ENCODE results near the gene FBXL19.

The FBXL19 gene

DNA sequence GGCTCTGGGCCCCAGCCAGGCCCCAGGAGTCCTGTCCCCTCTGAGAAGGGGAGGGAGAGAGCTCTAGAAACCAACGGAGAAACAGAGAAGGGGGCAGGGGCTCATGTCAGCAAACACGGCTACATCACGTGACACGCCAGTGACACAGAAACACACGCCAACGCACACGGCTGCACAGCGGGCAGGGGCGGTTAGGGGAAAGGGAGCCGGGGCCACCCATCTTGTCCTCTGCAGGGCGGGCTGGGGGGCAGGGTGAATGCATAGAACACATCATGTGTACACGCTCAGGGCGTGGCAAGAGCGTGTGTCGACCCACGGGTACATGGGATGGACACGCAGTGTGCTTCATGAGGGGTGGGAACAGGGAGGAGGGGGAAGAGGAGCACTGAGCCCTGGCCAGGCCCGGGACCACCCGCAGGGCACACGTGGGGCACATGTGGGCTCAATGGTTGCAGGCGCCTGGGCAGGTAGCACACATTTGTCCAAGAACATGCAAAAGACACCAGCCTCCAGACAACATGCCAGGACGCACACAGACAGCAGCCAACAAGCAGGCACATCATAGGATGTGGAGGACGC lies 66.2 kb downstream of the FBXL19 start:
- no peak overlapping the region for H3K4me3 ChIP-seq (replicated peaks; ENCODE audit: low read depth, low read length)
- TF ChIP-seq, protein P1, sequence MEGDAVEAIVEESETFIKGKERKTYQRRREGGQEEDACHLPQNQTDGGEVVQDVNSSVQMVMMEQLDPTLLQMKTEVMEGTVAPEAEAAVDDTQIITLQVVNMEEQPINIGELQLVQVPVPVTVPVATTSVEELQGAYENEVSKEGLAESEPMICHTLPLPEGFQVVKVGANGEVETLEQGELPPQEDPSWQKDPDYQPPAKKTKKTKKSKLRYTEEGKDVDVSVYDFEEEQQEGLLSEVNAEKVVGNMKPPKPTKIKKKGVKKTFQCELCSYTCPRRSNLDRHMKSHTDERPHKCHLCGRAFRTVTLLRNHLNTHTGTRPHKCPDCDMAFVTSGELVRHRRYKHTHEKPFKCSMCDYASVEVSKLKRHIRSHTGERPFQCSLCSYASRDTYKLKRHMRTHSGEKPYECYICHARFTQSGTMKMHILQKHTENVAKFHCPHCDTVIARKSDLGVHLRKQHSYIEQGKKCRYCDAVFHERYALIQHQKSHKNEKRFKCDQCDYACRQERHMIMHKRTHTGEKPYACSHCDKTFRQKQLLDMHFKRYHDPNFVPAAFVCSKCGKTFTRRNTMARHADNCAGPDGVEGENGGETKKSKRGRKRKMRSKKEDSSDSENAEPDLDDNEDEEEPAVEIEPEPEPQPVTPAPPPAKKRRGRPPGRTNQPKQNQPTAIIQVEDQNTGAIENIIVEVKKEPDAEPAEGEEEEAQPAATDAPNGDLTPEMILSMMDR (IDR thresholded peaks at IDR 0.05; ENCODE audit: low read length, missing control alignments) = no peak
- DNase-seq (ENCODE audit: low read depth) = no peak

DNA sequence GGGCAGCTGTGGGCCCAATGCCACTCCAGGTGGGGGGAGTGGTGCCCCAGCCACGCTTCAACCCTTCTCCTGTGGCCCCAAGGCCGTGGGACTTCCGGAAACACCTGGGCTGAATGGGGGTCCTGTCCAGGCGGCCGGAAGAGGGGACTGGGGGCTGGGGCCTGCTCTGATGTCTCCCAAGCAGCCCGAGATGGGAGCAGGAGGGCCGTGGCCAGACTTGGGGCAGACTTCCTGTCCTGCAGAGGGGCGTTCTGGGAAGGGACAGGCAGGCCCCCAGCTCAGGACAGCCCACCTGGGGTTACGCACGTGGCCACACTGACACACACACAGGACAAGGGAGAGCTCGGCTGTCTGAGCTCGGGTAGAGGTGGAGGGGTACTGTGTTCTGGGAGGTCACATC lies 66.7 kb downstream of the FBXL19 start:
- no peak for DNase-seq (ENCODE audit: low read depth)
- no peak overlapping the region for H3K4me3 ChIP-seq (replicated peaks; ENCODE audit: low read depth, low read length)
- TF ChIP-seq, protein P1 (IDR thresholded peaks at IDR 0.05; ENCODE audit: low read length, missing control alignments) = no peak

DNA sequence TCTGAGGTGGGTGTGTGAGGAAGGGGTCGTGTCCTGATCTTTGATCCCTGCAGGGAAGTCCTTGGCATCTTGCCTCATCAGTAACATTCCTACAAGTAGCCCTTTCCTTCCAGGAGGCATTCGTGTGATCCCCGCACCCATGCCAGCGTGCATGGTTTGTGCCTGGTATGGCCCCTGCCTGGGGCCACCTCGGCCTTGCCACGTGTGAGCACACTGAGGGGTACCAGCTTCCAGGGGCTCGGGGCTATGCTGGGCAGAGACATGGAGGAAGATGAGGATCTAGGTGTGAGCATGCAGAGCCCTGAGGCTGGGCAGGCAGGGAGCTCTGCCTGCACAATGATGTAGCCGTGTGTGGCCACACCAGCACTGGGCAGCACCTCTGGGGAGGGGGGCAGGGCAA lies 67.7 kb downstream of the FBXL19 start:
- TF ChIP-seq, protein P1 (IDR thresholded peaks at IDR 0.05; ENCODE audit: low read length, missing control alignments) = no peak
- H3K4me3 ChIP-seq (replicated peaks; ENCODE audit: low read depth, low read length) = no peak overlapping the region
- no peak for DNase-seq (ENCODE audit: low read depth)

DNA sequence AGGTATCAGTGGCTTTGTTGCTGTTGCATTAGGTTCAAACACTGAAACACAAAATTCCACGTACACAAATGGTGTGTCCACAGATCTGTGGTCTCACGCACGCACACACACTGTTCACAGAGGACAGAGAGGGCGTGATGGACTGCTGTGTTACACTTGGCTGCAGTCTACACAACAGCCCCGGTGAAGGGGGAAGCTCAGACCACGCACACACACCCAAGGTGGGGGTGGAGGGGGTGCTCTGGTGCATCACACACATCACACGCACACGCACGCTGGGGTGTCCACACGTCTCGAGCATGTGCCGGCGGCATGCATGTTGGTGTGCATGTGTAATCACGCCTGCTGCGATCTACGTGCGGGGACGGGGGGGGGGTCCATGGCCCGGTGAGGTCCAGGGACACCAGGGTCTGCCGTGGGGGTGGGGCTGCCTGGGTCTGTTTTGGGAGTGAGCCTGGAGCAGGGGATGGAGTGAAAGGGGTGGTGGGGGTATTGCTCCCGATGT lies 69.0 kb downstream of the FBXL19 start:
- TF ChIP-seq, protein P1 (IDR thresholded peaks at IDR 0.05; ENCODE audit: low read length, missing control alignments) = no peak
- H3K4me3 ChIP-seq (replicated peaks; ENCODE audit: low read depth, low read length) = no peak overlapping the region
- DNase-seq (ENCODE audit: low read depth) = no peak

DNA sequence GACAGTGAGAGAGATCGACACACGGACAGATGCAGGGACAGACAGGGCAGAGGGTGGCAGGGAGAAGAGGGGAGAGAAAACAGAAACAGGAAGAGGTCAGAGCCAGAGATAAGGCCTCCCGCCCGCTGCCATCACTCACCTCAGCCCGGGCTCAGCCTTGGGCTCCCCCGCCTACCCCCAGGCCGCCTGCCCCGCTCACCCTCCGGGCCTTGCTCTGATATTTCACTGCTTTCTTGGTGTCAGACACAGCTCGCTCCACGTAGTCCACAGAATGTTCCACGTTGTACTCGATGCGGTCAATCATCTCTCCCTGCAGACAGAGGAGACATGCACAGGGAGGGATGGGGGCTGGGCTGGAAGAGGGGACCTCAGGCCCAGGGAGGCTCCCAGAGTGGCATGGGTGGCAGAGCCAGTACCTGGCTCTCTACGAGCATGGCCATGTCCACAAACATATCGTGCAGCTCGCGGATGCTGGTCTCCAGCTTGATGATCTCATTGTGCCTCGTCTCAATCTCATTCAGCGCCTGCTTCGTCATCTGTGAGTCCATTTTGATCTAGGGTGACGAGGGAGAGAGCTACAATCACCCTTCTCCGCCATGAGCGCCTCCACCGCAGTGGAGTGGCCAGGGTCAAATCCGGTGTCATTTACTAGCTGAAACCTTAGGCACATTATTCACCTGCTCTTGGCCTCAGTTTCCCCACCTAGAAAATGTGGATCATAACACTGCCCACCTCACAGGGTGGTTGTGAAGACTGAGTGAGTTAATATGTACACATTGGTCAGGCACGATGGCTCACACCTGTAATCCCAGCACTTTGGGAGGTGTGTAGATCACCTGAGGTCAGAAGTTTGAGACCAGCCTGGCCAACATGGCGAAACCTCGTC lies 69.8 kb downstream of the FBXL19 start:
- TF ChIP-seq, protein P1 (IDR thresholded peaks at IDR 0.05; ENCODE audit: low read length, missing control alignments) = no peak
- H3K4me3 ChIP-seq (replicated peaks; ENCODE audit: low read depth, low read length) = no peak overlapping the region
- no peak for DNase-seq (ENCODE audit: low read depth)

DNA sequence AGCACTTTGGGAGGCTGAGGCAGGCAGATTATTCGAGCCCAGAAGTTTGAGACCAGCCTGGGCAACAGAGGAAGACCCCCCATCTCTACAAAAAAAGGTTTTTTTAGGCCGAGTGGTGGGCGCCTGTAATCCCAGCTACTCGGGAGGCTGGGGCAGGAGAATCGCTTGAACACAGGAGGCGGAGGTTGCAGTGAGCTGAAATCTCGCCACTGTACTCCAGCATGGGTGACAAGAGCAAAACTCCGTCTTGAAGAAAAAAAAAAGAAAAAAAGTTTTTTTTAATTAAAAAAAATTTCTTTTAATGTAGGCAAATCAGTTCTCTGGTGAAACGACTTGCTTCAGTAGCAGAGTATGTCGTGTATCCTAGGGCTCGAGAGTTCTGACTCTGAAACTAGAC lies 72.6 kb downstream of the FBXL19 start:
- H3K4me3 ChIP-seq (replicated peaks; ENCODE audit: low read depth, low read length) = no peak overlapping the region
- TF ChIP-seq, protein P1 (IDR thresholded peaks at IDR 0.05; ENCODE audit: low read length, missing control alignments) = no peak
- no peak for DNase-seq (ENCODE audit: low read depth)
